ENCODE results near the gene SMIM41. TPM values are rescaled to one million over a fixed set of nuclear protein-coding genes. Genes with fewer than 3 reads are reported as not detected.

SMIM41 gene
- total and polyA plus RNA-seq, 10 of the 15 experiments (the other 5 are each of a cell fraction or from before 2014, with no cell fraction given), result not detected

- peak; percentile 96 for TF ChIP-seq ZBTB40 (IDR thresholded peaks at IDR 0.05; ENCODE audit: borderline replicate concordance)
- TF ChIP-seq PBX3 (IDR thresholded peaks at IDR 0.05; ENCODE audit: insufficient replicate concordance, low read depth, low read length), result no peak
- TF ChIP-seq BCL3 (IDR thresholded peaks at IDR 0.05; ENCODE audit: borderline replicate concordance, insufficient read depth, low read depth, low read length, poor library complexity, severe bottlenecking), result no peak
- TF ChIP-seq ZNF622 (IDR thresholded peaks at IDR 0.05), result no peak
- TF ChIP-seq KAT2A (conservative IDR thresholded peaks at IDR 0.05; ENCODE audit: control insufficient read depth, low read depth, low read length), result no peak
- TF ChIP-seq REST (IDR thresholded peaks at IDR 0.05; ENCODE audit: low read depth, low read length), result no peak
- TF ChIP-seq ZNF592 (IDR thresholded peaks at IDR 0.05), result no peak
- TF ChIP-seq ZNF217 (IDR thresholded peaks at IDR 0.05), result no peak
- peak; percentile 99 for TF ChIP-seq BHLHE40 (IDR thresholded peaks at IDR 0.05; ENCODE audit: borderline replicate concordance in 1 of 2, low read depth in 2 of 2, low read length in 1 of 2)
- peak; percentile 85 for TF ChIP-seq CREB1 (IDR thresholded peaks at IDR 0.05; ENCODE audit: low read depth)
- TF ChIP-seq CREM (IDR thresholded peaks at IDR 0.05; ENCODE audit: low read depth), result peak; percentile 88
- 0 out of 2 replicates have a peak, but pooled peaks have one; percentile 69 for TF ChIP-seq RCOR1 (conservative IDR thresholded peaks at IDR 0.05; ENCODE audit: low read depth, low read length)
- no peak; the same call in 1 of the 2 replicates for TF ChIP-seq RAD21 (IDR thresholded peaks at IDR 0.05; ENCODE audit: insufficient read depth, low read depth, low read length)
Observed at GRCh38 chr12:52069327-52070184, 9.9 kb upstream of the SMIM41 start, which contains the start of gene ATG101 (continued).
